ENCODE results near the gene TMEM26.
A peak's percentile ranks its signal among the peaks of the same experiment; 100 is the strongest.
"Not testable (repeated sequence)": the region's sequence is repeated elsewhere in the genome, so short reads cannot be mapped to it uniquely, and the experiment has no call there.

Gene TMEM26

DNA sequence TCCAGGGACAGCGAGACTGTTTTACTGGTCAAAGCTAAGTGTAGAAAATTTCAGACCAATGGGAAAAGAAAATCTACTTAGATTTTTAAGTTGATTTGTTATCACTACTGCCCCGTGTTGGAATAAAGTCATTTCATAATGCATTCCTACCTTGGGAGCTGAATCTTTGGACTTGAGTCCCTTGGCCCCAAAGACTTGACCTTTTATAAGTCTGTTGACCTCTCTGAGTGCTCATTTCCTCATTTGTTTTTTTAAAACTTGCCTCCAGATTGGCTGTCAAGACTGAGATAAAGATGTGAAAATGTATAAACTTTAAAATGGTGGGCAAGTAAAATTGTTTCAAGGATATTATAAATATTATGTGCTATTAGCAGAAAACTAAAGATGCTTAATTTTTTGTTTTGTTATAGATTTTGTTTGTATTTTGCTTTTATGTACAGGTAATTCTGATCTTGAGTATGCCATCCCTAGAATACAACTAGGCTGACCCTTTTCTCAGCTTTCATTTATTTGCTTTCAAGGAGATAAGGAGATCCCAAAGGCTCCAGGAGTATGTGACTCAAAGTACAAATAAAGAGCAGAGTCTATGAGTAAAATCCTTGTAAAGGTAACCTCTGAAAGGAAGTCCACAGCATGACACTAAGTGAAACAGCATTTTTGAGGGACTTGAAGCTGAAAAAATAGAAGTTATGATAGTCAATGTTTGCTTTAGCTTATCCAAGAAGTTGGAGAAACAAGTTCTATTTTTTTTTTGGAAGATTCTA is 54.6 kb downstream of the TMEM26 start:
- DNase-seq, result no peak

DNA sequence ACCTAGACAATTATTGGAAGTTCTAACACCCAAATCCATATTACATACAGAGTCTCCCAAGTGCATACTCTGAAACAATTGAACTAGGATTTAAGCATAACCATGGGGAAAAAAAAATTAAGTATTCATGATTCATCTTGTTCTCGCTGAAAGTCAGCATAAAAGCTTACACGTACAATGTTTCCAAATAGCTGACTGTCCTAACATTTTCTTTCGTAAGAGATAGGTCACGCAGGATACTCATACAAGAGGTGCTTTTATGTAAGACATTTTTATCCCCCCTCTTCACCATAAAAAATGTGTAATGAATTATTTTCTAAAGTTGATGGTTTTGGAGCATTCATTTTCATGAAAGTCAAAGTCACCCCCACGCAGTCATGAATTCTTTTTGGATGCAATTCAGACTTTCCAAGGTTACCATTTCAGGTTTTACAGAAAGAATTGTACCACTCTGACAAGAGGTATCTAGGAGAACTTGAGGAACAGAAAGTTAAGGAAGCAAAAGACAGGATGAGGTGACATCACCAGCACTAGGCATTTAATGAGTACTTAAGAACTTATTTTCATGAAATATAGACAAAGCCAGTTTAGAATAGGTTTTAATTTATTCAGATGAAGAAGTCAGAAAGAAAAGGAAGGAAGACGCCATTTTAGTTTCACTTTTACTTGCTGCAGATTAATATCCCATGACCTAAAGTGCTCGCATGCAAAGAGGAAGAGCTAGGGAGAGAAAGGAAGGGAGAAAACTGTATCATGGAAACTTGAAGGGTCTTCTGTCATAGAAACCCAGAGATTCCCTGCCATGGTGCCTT is 55.8 kb downstream of the TMEM26 start:
- peak; percentile 63 for DNase-seq

DNA sequence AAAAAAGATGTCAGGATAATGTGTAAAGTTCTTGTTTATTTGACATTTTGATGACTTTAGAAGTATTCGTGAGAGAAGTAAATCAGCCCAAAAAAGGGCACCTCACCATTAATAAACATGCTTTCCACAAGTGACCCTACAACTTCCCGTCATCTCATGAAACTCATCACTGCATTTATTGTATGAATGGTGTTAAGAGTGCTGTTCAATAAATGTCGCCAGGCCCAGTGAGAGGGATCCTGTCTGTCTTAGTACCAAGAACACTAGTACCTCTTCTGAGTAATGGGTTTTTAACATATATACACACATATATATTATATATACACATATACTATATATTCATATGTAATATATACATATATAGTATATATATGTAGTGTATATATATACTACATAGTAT is 61.9 kb downstream of the TMEM26 start:
- no peak for DNase-seq

DNA sequence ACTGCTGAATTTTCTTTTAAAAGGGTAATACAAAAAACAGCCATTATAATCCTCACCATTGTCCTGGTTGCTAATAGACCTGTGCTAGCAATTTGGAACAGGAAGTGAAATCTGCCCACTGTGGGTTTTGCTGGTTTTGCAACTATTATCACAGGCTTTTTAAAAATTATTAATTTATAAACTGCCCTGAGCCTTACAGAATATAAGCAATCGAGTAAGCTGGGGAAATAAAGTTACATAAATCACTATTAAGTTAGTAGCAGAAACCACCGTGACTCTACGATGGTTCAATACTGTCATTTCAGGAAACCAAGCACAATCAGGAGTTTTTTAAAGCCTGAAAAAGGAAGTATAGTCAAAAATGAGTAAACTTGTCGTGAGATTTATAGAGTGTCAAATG is 62.3 kb downstream of the TMEM26 start:
- peak; percentile 26 for DNase-seq

DNA sequence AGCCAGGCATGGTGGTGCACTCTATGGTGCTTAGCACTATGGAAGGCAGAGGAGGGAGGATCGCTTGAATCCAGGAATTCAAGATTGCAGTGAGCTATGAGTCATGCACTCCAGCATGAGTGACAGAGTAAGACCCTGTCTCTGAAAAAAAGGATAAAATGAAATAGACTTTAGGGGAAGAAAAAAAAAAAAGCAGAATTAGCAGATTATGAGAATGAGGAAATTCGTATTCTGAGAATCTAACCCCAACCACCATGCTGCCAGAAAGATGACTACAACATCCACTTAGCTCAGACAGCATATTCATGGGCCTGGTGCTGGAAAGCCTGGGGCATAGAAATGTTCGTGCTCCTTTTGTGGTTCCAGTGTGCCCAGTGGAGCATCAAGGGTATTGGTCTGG is 63.3 kb downstream of the TMEM26 start:
- peak; percentile 53 for DNase-seq

DNA sequence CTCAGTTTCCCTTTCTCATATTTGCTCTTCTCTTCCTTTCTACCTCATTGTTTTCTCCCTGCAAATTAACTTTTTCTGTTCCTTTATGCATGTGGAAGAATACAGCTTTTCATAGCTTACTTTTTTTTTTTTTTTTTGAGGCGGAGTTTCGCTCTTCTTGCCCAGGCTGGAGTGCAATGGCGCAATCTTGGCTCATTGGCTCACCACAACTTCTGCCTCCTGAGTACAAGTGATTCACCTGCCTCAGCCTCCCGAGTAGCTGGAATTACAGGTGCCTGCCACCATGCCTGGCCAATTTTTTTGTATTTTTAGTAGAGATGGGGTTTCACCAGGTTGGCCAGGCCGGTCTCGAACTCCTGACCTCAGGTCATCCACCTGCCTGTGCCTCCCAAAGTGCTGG is 64.2 kb downstream of the TMEM26 start:
- not testable (repeated sequence) for DNase-seq

DNA sequence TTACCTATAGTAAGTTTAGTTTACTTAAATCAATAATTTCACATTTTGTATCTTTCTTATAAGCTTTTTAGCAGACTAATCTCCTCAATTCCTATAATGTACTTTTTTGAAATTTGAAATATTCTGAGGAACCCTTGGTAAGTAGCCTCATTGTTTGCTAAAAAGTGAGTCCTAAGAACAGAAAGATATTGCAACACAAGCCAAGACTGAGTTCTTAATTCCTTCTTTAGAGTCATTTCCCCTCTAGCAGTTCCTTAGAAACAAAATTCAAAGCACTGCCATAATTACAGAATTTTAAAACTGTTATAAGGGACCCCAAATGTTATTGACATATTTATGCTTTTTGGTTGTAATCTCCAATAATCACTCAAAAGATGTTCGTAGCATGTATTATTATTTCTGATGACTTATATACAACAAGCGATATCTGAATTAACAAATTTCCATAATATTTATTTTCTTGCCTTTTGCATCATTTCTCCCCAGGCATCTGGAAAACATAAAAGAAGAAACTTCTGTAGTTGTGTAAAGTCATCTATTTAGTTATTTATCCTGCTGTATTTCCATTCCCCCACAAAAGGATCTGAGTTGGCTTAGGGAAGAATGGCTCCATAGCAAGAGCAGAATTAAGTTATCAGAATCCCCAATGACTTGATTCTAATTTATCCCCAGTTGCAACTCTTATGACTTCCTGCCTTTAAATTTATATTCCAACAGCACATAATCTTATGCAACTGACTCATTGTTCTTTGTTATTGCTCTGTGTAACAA is 67.8 kb downstream of the TMEM26 start:
- DNase-seq, result peak; percentile 11

DNA sequence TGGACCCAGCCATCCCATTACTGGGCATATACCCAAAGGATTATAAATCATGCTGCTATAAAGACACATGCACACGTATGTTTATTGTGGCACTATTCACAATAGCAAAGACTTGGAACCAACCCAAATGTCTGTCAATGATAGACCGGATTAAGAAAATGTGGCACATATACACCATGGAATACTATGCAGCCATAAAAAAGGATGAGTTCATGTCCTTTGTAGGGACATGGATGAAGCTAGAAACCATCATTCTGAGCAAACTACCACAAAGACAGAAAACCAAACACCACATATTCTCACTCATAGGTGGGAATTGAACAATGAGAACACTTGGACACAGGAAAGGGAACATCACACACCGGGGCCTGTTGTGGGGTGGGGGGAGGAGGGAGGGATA is 72.0 kb downstream of the TMEM26 start:
- not testable (repeated sequence) for DNase-seq

DNA sequence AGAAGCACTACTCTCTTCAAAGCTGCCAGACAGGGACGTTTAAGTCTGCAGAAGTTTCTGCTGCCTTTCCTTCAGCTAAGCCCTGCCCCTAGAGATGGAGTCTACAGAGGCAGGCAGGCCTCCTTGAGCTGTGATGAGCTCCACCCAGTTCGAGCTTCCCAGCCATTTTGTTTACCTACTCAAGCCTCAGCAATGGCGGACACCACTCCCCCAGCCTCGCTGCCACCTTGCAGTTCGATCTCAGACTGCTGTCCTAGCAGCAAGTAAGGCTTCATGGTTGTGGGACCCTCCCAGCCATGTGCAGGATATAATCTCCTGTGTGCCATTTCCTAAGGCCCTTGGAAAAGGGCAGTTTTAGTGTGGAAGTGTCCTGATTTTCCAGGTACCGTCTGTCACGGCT is 74.3 kb downstream of the TMEM26 start:
- DNase-seq, result no peak

DNA sequence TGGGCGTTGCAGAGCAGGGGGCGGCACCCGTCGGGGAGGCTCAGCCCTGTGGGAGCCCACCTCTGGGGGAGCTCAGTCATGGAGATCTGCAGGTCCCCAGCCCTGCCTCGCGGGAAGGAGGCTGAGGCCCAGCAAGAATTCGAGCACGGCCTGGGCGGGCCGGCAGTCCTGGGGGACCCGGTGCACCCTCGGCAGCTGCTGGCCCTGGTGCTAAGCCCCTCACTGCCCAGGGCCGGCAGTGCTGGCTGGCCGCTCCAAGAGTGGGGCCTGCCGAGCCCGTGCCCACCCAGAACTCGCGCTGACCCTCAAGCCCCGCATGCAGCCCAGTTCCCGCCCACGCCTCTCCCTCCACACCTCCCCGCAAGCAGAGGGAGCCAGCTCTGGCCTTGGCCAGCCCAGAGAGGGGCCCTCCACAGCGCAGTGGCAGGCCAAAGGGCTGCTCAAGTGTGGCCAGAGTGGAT is 76.2 kb downstream of the TMEM26 start:
- DNase-seq, result no peak

DNA sequence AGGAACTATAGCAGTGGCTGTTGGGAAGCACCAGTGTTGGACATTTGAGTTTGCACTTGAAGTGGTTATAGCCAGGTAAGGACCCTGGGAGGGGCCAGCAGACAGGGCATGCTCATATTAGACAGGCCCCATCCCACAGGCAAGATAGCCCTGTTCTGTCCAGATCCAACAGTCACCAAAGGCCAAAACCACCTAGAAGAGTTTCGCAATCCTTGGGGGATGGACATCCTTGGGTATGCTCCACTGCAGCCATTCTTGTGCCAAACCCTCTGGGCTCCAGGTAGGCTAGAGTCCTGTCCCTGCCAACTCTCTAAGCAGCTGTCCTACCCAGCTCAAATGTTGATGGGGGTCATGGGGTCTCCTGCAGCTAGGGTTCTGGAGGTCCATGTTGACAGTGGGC is 76.8 kb downstream of the TMEM26 start:
- DNase-seq, result no peak

DNA sequence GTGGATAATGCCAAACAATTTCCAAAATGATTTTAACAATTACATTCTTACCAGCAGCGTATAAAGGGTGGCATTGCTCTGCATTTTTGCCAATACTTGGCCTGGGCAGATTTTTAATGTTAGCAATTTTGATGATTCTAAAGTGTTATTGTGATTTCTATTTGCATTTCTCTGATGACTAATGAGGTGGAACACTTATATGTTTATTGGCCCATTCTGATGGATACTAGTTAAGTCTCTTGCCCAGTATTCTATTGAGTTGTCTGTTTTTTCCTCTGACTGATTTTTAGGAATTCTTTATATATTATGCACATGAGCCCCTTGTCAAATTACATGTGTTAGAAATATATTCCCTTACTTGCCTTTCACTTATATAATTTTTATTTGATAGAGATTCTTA is 86.8 kb downstream of the TMEM26 start:
- DNase-seq, result no peak

DNA sequence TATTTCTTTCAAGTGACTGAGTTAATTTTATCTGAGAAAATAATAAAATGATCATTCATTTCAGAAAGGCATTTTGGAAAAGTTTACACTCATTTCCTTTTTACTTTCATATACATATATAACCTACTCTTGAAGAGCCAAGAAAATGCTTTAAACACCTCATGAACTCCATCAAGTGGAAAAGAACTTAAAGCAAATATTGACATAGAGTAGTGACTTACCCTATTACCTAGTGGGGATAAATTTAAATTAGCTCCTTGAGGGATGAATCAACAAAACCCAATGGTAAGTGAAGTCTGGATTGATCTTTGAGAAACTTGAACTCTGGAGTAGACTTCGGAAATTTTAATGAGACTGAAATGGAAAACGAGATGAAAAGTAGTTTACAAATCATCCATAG is 88.6 kb downstream of the TMEM26 start:
- DNase-seq, result no peak

DNA sequence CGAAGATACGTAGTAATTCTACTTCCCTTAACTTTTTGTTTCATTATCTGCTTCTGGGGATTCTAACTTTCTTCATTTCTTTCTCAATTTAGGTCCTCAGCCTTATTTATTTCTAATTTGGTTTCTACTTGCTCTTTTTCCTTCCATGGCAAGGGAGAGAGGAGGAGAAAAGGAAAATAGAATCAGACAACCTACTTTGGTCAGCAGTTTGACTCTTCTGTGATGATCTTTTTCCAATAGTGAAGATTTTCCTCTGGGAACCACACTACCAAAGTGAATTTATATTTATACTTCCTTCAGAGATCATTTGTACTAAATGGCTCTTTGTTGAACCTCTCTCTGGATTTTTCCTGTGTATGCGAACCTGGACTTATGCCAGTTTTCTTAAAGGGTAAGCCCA is 90.2 kb downstream of the TMEM26 start:
- no peak for DNase-seq

DNA sequence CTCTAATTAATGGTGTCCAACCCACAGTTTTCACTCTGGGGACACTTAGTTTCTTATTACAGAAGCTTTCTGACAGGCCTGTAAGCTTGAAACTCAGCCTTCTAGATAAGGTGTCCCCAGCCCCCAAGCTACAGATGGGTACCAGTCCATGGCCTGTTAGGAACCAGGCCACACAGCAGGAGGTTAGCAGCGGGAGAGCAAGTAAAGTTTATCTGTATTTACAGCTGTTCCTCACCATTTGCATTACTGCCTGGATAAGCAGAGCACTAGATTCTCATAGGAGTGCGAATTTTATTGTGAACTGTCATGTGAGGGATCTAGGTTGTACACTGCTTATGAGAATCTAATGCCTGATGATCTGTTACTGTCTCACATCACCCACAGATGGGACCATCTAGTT is 93.7 kb downstream of the TMEM26 start:
- DNase-seq, result peak; percentile 1

DNA sequence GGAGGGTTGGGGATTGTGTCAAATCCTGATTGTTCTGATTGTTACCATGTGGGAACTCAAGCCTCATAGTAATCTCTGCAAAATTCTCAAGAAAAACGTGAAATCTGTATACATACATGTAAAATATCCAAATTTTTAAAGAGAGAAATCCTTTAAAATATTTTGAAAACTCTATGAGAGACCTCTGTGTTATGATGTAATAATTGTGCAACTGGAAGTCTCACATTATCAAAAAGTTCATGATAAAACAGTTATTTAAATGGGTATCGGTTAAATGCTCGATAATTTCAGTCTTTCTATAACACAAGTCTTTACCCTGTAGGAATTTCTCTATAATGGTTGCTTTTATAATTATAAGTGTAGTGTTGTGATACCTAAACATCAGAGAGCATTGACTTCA is 95.5 kb downstream of the TMEM26 start:
- no peak for DNase-seq

Measured in hematopoietic multipotent progenitor cell treated with erythropoietin and hydrocortisone succinate and interleukin-3 and kit ligand, for 4 days (in vitro differentiated cells).